Smooth muscle cell (in vitro differentiated cells): ENCODE data around the gene STPG4. TPM values are rescaled to one million over a fixed set of nuclear protein-coding genes. Genes with fewer than 3 reads are reported as not detected.
A peak's percentile ranks its signal among the peaks of the same experiment; 100 is the strongest.

Source experiments
- DNase-seq: peaks from one replicate; lab custom pipeline; 2025; ENCODE audit not compliant: unreplicated experiment; lab: John Stamatoyannopoulos, UW
- H2AFZ ChIP-seq: fragments of 200-600 bp; sonication (generic); 2 replicates; pipeline ENCODE4 v1.6.0; 2016; ENCODE audit warnings: antibody characterized with exemption, low read depth, mild to moderate bottlenecking
- H3F3A ChIP-seq: fragments of 200-600 bp; sonication (generic); 2 replicates; pipeline ENCODE4 v1.6.0; 2017; ENCODE audit warnings: antibody characterized with exemption, low read depth
- H3K27ac ChIP-seq: fragments of 200-600 bp; sonication (generic); 2 replicates; pipeline ENCODE4 v1.5.1; 2016; ENCODE audit warnings: low read depth, mild to moderate bottlenecking
- H3K27me3 ChIP-seq: fragments of 200-600 bp; sonication (generic); 2 replicates; pipeline ENCODE4 v1.6.1; 2016; ENCODE audit warnings: low read depth, mild to moderate bottlenecking
- H3K36me3 ChIP-seq: fragments of 200-600 bp; sonication (generic); 2 replicates; pipeline ENCODE4 v1.5.1; 2016; ENCODE audit warnings: low read depth
- H3K4me1 ChIP-seq: fragments of 200-600 bp; sonication (generic); 2 replicates; pipeline ENCODE4 v1.5.1; 2016; ENCODE audit warnings: low read depth
- H3K4me2 ChIP-seq: fragments of 200-600 bp; sonication (generic); 2 replicates; pipeline ENCODE4 v1.6.0; 2016; ENCODE audit warnings: mild to moderate bottlenecking
- H3K4me3 ChIP-seq: fragments of 200-600 bp; sonication (generic); 2 replicates; pipeline ENCODE4 v1.5.1; 2016; ENCODE audit warnings: mild to moderate bottlenecking
- H3K79me2 ChIP-seq: fragments of 200-600 bp; sonication (generic); 2 replicates; pipeline ENCODE4 v1.6.0; 2016; ENCODE audit warnings: low read depth, mild to moderate bottlenecking
- H3K9ac ChIP-seq: fragments of 200-600 bp; sonication (generic); 2 replicates; pipeline ENCODE4 v1.6.0; 2016; ENCODE audit warnings: low read depth
- H3K9me3 ChIP-seq: fragments of 200-600 bp; sonication (generic); replicated peaks from 2 replicates; pipeline ENCODE4 v1.5.1; 2016; ENCODE audit warnings: low read depth
- H4K20me1 ChIP-seq: fragments of 200-600 bp; sonication (generic); 2 replicates; pipeline ENCODE4 v1.6.0; 2016; ENCODE audit warnings: low read depth
- CTCF ChIP-seq: fragments of 200-600 bp; sonication (generic); IDR thresholded peaks from 2 replicates; pipeline ENCODE4 v1.5.1; 2017; ENCODE audit warnings: borderline replicate concordance, mild to moderate bottlenecking, antibody characterized with exemption; ENCODE audit not compliant: insufficient read depth, poor library complexity, severe bottlenecking
- WGBS: methylation state at CpG from one replicate; pipeline ENCODE4 v1.1.7; 2016; ENCODE audit warnings: low lambda C conversion rate; 5-methylcytosine and 5-hydroxymethylcytosine counted together
- polyA plus RNA-seq: library from polyadenylated mRNA; unstranded; fragments of >200 nt; fragmentation: Nextera tagmentation; extraction: Ambion mirVana; gene quantifications from 2 replicates; pipeline ENCODE4 v1.2.1, GENCODE V29; 2016
- total RNA-seq: library from RNA; depleted of rRNA; stranded (reverse); fragments of >200 nt; gene quantifications from 2 replicates; pipeline ENCODE4 v1.2.3, GENCODE V29; 2014

The STPG4 gene
- total and polyA plus RNA-seq, 2 experiments from 2014 or later = 0.54 TPM; not detected in 1

- no peak for DNase-seq
Observed at GRCh38 chr2:47072728-47073191, 82.3 kb downstream of the STPG4 start.

GRCh38 chr2:47072018-47072691 lies 83.0 kb downstream of the STPG4 start:
- WGBS = 73% methylated on average over 28 of the region's 28 CpGs
- peak overlapping the region; percentile 43 for H3K4me2 ChIP-seq
- no peak overlapping the region for H2AFZ ChIP-seq
- no peaks in the 10 kb centered on the region for H3K27me3 ChIP-seq
- peak overlapping the region; percentile 87 for H3K27ac ChIP-seq
- no peak overlapping the region for H3K9ac ChIP-seq
- H4K20me1 ChIP-seq = no peaks in the 10 kb centered on the region
- H3K36me3 ChIP-seq = no peaks in the 10 kb centered on the region
- H3K79me2 ChIP-seq = no peaks in the 10 kb centered on the region
- H3F3A ChIP-seq = peaks cover 20% of the 10 kb centered on the region
- no peak for TF ChIP-seq CTCF
- no peak for DNase-seq
- H3K4me3 ChIP-seq = no peak overlapping the region
- peaks cover 25% of the 10 kb centered on the region for H3K4me1 ChIP-seq
- no peaks in the 10 kb centered on the region for H3K9me3 ChIP-seq

More at GRCh38 chr2:47072728-47073191, 82.3 kb downstream of the STPG4 start:
- Histone ChIP-seq H3F3A (peaks cover 21% of the 10 kb centered on the region), H3K9me3 (no peaks in the 10 kb centered on the region), H2AFZ (no peak overlapping the region), H3K27ac (peak overlapping the region; percentile 87), H3K9ac (no peak overlapping the region), H3K4me3 (no peak overlapping the region), H3K36me3 (no peaks in the 10 kb centered on the region), H4K20me1 (no peaks in the 10 kb centered on the region), H3K27me3 (no peaks in the 10 kb centered on the region), H3K4me2 (no peak overlapping the region), H3K4me1 (peaks cover 25% of the 10 kb centered on the region), H3K79me2 (no peaks in the 10 kb centered on the region)
- 91% methylated on average over 9 of the region's 9 CpGs for WGBS
- TF ChIP-seq CTCF = no peak

- no peaks in the 10 kb centered on the region for H3K9me3 ChIP-seq
- TF ChIP-seq CTCF = no peak
- no peaks in the 10 kb centered on the region for H3K27me3 ChIP-seq
- 58% methylated on average over 15 of the region's 15 CpGs for WGBS
- H3K79me2 ChIP-seq = no peaks in the 10 kb centered on the region
- peaks cover 25% of the 10 kb centered on the region for H3K4me1 ChIP-seq
- H4K20me1 ChIP-seq = no peaks in the 10 kb centered on the region
- no peaks in the 10 kb centered on the region for H3K36me3 ChIP-seq
- no peak overlapping the region for H3K9ac ChIP-seq
- H3F3A ChIP-seq = peaks cover 20% of the 10 kb centered on the region
- no peak overlapping the region for H2AFZ ChIP-seq
- DNase-seq = no peak
- H3K4me2 ChIP-seq = peak overlapping the region; percentile 43
- peak overlapping the region; percentile 87 for H3K27ac ChIP-seq
- H3K4me3 ChIP-seq = no peak overlapping the region
Observed at GRCh38 chr2:47070920-47071824, 83.9 kb downstream of the STPG4 start.
